K562 (cell line): ENCODE data around the gene SLC6A20.

Experiments used
- REST ChIP-seq, 2 experiments: fragments of 450-650 bp; formaldehyde crosslinking in 1 of 2; IDR thresholded peaks; 2 replicates each; pipeline versions ENCODE4 v1.4.0 to v1.6.1; 2014 to 2020; ENCODE audit warnings: mild to moderate bottlenecking in 2 of 2, borderline replicate concordance in 1 of 2, low read depth in 1 of 2
- ZBTB17 ChIP-seq: fragments of 450-650 bp; formaldehyde crosslinking; IDR thresholded peaks from 2 replicates; pipeline ENCODE4 v1.4.0; 2020; ENCODE audit warnings: mild to moderate bottlenecking
- ZNF766 ChIP-seq: fragments of 200-800 bp; sonication (Bioruptor generic); conservative IDR thresholded peaks from 2 replicates; pipeline ENCODE4 v1.6.1; 2016; ENCODE audit warnings: missing genetic modification characterization, missing compliant biosample characterization

- TF ChIP-seq ZNF766 (CRISPR knock-in tag) (no peak), REST (IDR thresholded peaks at IDR 0.05; ENCODE audit: borderline replicate concordance) (no peak), REST (CRISPR knock-in tag; IDR thresholded peaks at IDR 0.05; ENCODE audit: low read depth) (no peak), ZBTB17 (CRISPR knock-in tag) (no peak)
Observed at GRCh38 chr3:45771166-45771775, 25.1 kb downstream of the SLC6A20 start.
